ENCODE results near the gene ESCO1. TPM values are rescaled to one million over a fixed set of nuclear protein-coding genes. Genes with fewer than 3 reads are reported as not detected.

The ESCO1 gene
- total and polyA plus RNA-seq, 2 of the 13 experiments (the other 11 are each of a cell fraction or from before 2014, with no cell fraction given) = 6.3 to 19.4 TPM

DNA sequence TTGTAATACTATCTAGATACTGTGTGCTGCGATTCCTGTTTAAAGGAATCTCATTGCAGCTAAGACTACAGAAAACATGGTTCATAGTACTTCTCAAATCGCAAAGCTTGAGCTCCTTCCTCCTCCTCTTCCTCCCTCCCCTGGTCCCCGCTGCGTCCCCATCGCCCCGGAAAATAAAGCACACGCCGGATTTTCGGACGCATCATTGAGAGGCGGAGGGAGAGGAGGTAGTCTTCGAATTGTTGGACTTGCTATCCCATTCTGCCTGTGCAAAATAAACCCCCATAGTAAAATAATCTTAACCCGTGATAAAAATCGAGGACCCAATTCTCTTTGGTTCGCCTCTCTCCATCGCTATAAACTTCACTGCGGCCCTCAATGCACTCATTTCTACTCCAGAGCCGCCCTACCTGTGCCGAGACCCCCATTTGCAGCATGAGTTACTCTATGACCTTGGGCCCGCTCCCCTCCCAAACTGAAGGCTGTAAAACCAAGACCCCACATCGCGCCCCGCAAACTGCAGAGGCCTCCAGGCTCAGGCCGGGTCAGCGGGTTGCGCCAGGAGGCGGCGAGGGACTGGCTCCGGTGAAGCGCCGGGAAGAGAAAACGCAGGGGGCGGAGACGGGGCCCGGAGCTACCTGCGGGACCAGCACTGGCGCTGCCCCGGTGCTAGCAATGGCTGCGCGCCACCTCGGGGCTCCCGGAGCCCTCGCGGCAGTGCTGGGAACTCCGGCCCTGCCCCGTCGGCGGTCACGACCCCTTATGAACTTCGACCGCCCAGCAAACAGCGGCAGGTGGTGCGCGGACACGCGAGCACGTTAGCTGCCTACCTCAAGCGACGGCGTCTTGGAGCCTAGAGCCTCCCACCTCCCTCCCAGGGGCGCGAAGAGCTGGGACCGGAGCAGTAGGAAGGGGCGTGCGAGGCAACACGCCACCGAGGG is 649 bp downstream of the ESCO1 start (continued):
- TF ChIP-seq, protein P1, sequence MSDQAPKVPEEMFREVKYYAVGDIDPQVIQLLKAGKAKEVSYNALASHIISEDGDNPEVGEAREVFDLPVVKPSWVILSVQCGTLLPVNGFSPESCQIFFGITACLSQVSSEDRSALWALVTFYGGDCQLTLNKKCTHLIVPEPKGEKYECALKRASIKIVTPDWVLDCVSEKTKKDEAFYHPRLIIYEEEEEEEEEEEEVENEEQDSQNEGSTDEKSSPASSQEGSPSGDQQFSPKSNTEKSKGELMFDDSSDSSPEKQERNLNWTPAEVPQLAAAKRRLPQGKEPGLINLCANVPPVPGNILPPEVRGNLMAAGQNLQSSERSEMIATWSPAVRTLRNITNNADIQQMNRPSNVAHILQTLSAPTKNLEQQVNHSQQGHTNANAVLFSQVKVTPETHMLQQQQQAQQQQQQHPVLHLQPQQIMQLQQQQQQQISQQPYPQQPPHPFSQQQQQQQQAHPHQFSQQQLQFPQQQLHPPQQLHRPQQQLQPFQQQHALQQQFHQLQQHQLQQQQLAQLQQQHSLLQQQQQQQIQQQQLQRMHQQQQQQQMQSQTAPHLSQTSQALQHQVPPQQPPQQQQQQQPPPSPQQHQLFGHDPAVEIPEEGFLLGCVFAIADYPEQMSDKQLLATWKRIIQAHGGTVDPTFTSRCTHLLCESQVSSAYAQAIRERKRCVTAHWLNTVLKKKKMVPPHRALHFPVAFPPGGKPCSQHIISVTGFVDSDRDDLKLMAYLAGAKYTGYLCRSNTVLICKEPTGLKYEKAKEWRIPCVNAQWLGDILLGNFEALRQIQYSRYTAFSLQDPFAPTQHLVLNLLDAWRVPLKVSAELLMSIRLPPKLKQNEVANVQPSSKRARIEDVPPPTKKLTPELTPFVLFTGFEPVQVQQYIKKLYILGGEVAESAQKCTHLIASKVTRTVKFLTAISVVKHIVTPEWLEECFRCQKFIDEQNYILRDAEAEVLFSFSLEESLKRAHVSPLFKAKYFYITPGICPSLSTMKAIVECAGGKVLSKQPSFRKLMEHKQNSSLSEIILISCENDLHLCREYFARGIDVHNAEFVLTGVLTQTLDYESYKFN (CRISPR knock-in tag; conservative IDR thresholded peaks at IDR 0.05) = no peak
- TF ChIP-seq ETV5 (CRISPR knock-in tag; IDR thresholded peaks at IDR 0.05; ENCODE audit: borderline replicate concordance) (no peak), RARG (CRISPR knock-in tag; IDR thresholded peaks at IDR 0.05; ENCODE audit: low read depth) (0 out of 2 replicates have a peak, but pooled peaks have one; percentile 20), ZNF619 (CRISPR knock-in tag; IDR thresholded peaks at IDR 0.05) (no peak), ATF7-NPFF (CRISPR knock-in tag; IDR thresholded peaks at IDR 0.05; ENCODE audit: low read depth) (no peak), ZNF550 (CRISPR knock-in tag; IDR thresholded peaks at IDR 0.05; ENCODE audit: borderline replicate concordance) (no peak), ZNF816 (CRISPR knock-in tag; IDR thresholded peaks at IDR 0.05; ENCODE audit: borderline replicate concordance) (no peak; the same call in 1 of the 2 replicates), ZFP90 (CRISPR knock-in tag; IDR thresholded peaks at IDR 0.05; ENCODE audit: borderline replicate concordance) (0 out of 2 replicates have a peak, but pooled peaks have one; percentile 8), ZNF570 (CRISPR knock-in tag; IDR thresholded peaks at IDR 0.05; ENCODE audit: borderline replicate concordance) (no peak), ZNF446 (CRISPR knock-in tag; IDR thresholded peaks at IDR 0.05) (no peak), SP4 (CRISPR knock-in tag; IDR thresholded peaks at IDR 0.05) (0 out of 2 replicates have a peak, but pooled peaks have one; percentile 53), ZNF766 (CRISPR knock-in tag; IDR thresholded peaks at IDR 0.05; ENCODE audit: borderline replicate concordance) (no peak), KDM5B (CRISPR knock-in tag; IDR thresholded peaks at IDR 0.05; ENCODE audit: borderline replicate concordance) (0 out of 2 replicates have a peak, but pooled peaks have one; percentile 81), DR1 (CRISPR knock-in tag; IDR thresholded peaks at IDR 0.05) (peak; percentile 27), ZNF274 (CRISPR knock-in tag; IDR thresholded peaks at IDR 0.05) (no peak; the same call in 1 of the 2 replicates), NR1H2 (CRISPR knock-in tag; IDR thresholded peaks at IDR 0.05; ENCODE audit: borderline replicate concordance, low read depth) (no peak), ZNF367 (CRISPR knock-in tag; IDR thresholded peaks at IDR 0.05; ENCODE audit: borderline replicate concordance) (0 out of 2 replicates have a peak, but pooled peaks have one; percentile 76)
- TF ChIP-seq, protein P2, sequence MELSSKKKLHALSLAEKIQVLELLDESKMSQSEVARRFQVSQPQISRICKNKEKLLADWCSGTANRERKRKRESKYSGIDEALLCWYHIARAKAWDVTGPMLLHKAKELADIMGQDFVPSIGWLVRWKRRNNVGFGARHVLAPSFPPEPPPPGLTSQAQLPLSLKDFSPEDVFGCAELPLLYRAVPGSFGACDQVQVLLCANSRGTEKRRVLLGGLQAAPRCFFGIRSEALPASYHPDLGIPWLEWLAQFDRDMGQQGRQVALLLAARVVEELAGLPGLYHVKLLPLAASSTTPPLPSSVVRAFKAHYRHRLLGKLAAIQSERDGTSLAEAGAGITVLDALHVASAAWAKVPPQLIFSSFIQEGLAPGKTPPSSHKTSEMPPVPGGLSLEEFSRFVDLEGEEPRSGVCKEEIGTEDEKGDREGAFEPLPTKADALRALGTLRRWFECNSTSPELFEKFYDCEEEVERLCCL (CRISPR knock-in tag; IDR thresholded peaks at IDR 0.05; ENCODE audit: borderline replicate concordance) = peak; percentile 71
- TF ChIP-seq, protein P3, sequence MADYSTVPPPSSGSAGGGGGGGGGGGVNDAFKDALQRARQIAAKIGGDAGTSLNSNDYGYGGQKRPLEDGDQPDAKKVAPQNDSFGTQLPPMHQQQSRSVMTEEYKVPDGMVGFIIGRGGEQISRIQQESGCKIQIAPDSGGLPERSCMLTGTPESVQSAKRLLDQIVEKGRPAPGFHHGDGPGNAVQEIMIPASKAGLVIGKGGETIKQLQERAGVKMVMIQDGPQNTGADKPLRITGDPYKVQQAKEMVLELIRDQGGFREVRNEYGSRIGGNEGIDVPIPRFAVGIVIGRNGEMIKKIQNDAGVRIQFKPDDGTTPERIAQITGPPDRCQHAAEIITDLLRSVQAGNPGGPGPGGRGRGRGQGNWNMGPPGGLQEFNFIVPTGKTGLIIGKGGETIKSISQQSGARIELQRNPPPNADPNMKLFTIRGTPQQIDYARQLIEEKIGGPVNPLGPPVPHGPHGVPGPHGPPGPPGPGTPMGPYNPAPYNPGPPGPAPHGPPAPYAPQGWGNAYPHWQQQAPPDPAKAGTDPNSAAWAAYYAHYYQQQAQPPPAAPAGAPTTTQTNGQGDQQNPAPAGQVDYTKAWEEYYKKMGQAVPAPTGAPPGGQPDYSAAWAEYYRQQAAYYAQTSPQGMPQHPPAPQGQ (CRISPR knock-in tag; IDR thresholded peaks at IDR 0.05; ENCODE audit: borderline replicate concordance) = 0 out of 2 replicates have a peak, but pooled peaks have one; percentile 72
